ENCODE measurements around the gene TEX101. TPM values are rescaled to one million over a fixed set of nuclear protein-coding genes. Genes with fewer than 3 reads are reported as not detected.
"Not testable (repeated sequence)": the region's sequence is repeated elsewhere in the genome, so short reads cannot be mapped to it uniquely, and the experiment has no call there.

TEX101 gene
- total RNA-seq, 2 donors from 2014 or later = 0.17 TPM; not detected in 1

- Histone ChIP-seq H3K9me3 (no peaks in the 10 kb centered on the region), H3K27me3 (no peaks in the 10 kb centered on the region), H3K27ac (no peak overlapping the region), H3K4me1 (peaks cover 1% of the 10 kb centered on the region), H3K9ac (ENCODE audit: low read depth in 2 of 2, low read length in 2 of 2) (no peak overlapping the region), H3K4me3 (no peak overlapping the region), H3K36me3 (no peaks in the 10 kb centered on the region)
- no peak for TF ChIP-seq CTCF (IDR thresholded peaks at IDR 0.05)
- no peak for DNase-seq
- intact Hi-C loops (cut with DNase I) = no loop called here
Measured at GRCh38 chr19:43433358-43433673, 18.6 kb downstream of the TEX101 start.

- no peak overlapping the region for H3K9ac ChIP-seq (ENCODE audit: low read depth in 2 of 2, low read length in 2 of 2)
- no peak overlapping the region for H3K27ac ChIP-seq
- no peak for DNase-seq
- no peak for TF ChIP-seq CTCF (IDR thresholded peaks at IDR 0.05)
- intact Hi-C loops (cut with DNase I) = no loop called here
- no peaks in the 10 kb centered on the region for H3K27me3 ChIP-seq
- H3K36me3 ChIP-seq = no peaks in the 10 kb centered on the region
- H3K4me1 ChIP-seq = peaks cover 5% of the 10 kb centered on the region
- H3K9me3 ChIP-seq = no peaks in the 10 kb centered on the region
- H3K4me3 ChIP-seq = no peak overlapping the region
Measured at GRCh38 chr19:43433689-43434088, 19.0 kb downstream of the TEX101 start.

GRCh38 chr19:43435775-43436174, 21.1 kb downstream of the TEX101 start:
- Histone ChIP-seq H3K4me1 (peaks cover 8% of the 10 kb centered on the region), H3K27me3 (no peaks in the 10 kb centered on the region), H3K4me3 (no peak overlapping the region), H3K36me3 (no peaks in the 10 kb centered on the region), H3K9me3 (no peaks in the 10 kb centered on the region), H3K27ac (no peak overlapping the region), H3K9ac (ENCODE audit: low read depth in 2 of 2, low read length in 2 of 2) (no peak overlapping the region)
- intact Hi-C loops (cut with DNase I) = no loop called here
- no peak for TF ChIP-seq CTCF (IDR thresholded peaks at IDR 0.05)
- no peak for DNase-seq

GRCh38 chr19:43437284-43437683, 22.6 kb downstream of the TEX101 start:
- H3K9ac ChIP-seq (ENCODE audit: low read depth in 2 of 2, low read length in 2 of 2); H3K27me3 ChIP-seq; H3K9me3 ChIP-seq; H3K4me1 ChIP-seq; intact Hi-C loops (cut with DNase I); H3K4me3 ChIP-seq; H3K27ac ChIP-seq; H3K36me3 ChIP-seq; DNase-seq: not testable (repeated sequence)

- Histone ChIP-seq H3K27ac (no peak overlapping the region), H3K36me3 (no peaks in the 10 kb centered on the region), H3K4me1 (peaks cover 8% of the 10 kb centered on the region), H3K4me3 (no peak overlapping the region), H3K9me3 (no peaks in the 10 kb centered on the region), H3K9ac (ENCODE audit: low read depth in 2 of 2, low read length in 2 of 2) (no peak overlapping the region), H3K27me3 (no peaks in the 10 kb centered on the region)
- no peak for DNase-seq
- no peak for TF ChIP-seq CTCF (IDR thresholded peaks at IDR 0.05)
- intact Hi-C loops (cut with DNase I) = no loop called here
Measured at GRCh38 chr19:43437712-43438111, 23.0 kb downstream of the TEX101 start.

- H3K36me3 ChIP-seq = no peaks in the 10 kb centered on the region
- H3K4me3 ChIP-seq = no peak overlapping the region
- DNase-seq = peak; percentile 65
- TF ChIP-seq CTCF (IDR thresholded peaks at IDR 0.05) = no peak
- intact Hi-C loops (cut with DNase I) = no loop called here
- H3K27ac ChIP-seq = peak overlapping the region; percentile 29
- H3K4me1 ChIP-seq = peaks cover 8% of the 10 kb centered on the region
- H3K27me3 ChIP-seq = no peaks in the 10 kb centered on the region
- H3K9ac ChIP-seq (ENCODE audit: low read depth in 2 of 2, low read length in 2 of 2) = no peak overlapping the region
- H3K9me3 ChIP-seq = no peaks in the 10 kb centered on the region
Measured at GRCh38 chr19:43438291-43439031, 23.8 kb downstream of the TEX101 start.
